H9 (cell line): ENCODE data around the gene KANSL3. TPM values are rescaled to one million over a fixed set of nuclear protein-coding genes. Genes with fewer than 3 reads are reported as not detected.

ENCODE experiments used
- DNase-seq: peaks from one replicate; pipeline ENCODE4 v3.0.0-alpha.2; 2017
- H2AFZ ChIP-seq: one replicate; pipeline ENCODE4 v1.6.1; 2013; ENCODE audit warnings: mild to moderate bottlenecking, low read length, control low read depth, moderate library complexity
- H2AK5ac ChIP-seq: 2 replicates; pipeline ENCODE4 v1.6.1; 2013; ENCODE audit warnings: low read length, control low read depth, mixed read lengths; ENCODE audit not compliant: insufficient read length
- H2BK120ac ChIP-seq: one replicate; pipeline ENCODE4 v1.6.1; 2013; ENCODE audit warnings: low read depth, mild to moderate bottlenecking, low read length, control low read depth, inconsistent platforms; ENCODE audit not compliant: poor library complexity, severe bottlenecking
- H2BK12ac ChIP-seq: 2 replicates; pipeline ENCODE4 v1.6.1; 2013; ENCODE audit warnings: low read length, control low read depth, mixed read lengths, low read depth; ENCODE audit not compliant: insufficient read length
- H2BK15ac ChIP-seq: 2 replicates; pipeline ENCODE4 v1.6.1; 2013; ENCODE audit warnings: low read depth, low read length, control low read depth
- H2BK20ac ChIP-seq: one replicate; pipeline ENCODE4 v1.6.1; 2013; ENCODE audit warnings: low read depth, mild to moderate bottlenecking, low read length, control low read depth, inconsistent platforms; ENCODE audit not compliant: poor library complexity, severe bottlenecking
- H2BK5ac ChIP-seq: 2 replicates; pipeline ENCODE4 v1.6.1; 2013; ENCODE audit warnings: low read length, control low read depth, mixed read lengths; ENCODE audit not compliant: insufficient read length
- H3K14ac ChIP-seq: 2 replicates; pipeline ENCODE4 v1.6.1; 2013; ENCODE audit warnings: low read length, control low read depth; ENCODE audit not compliant: insufficient read depth
- H3K18ac ChIP-seq: 2 replicates; pipeline ENCODE4 v1.6.1; 2013; ENCODE audit warnings: low read depth, mild to moderate bottlenecking, mixed read lengths, low read length, control low read depth; ENCODE audit not compliant: insufficient read length
- H3K23ac ChIP-seq: 2 replicates; pipeline ENCODE4 v1.6.1; 2013; ENCODE audit warnings: low read length, control low read depth, mixed read lengths, low read depth; ENCODE audit not compliant: insufficient read length
- H3K23me2 ChIP-seq: 2 replicates; pipeline ENCODE4 v1.6.1; 2013; ENCODE audit warnings: low read depth, mild to moderate bottlenecking, mixed read lengths, low read length, control low read depth; ENCODE audit not compliant: insufficient read length, poor library complexity, severe bottlenecking
- H3K27ac ChIP-seq: 2 replicates; pipeline ENCODE4 v1.5.1; 2013; ENCODE audit warnings: low read length, control low read depth, mixed read lengths, low read depth; ENCODE audit not compliant: insufficient read length
- H3K27me3 ChIP-seq: 2 replicates; pipeline ENCODE4 v1.6.1; 2013; ENCODE audit warnings: low read length, control low read depth, inconsistent platforms; ENCODE audit not compliant: insufficient read depth
- H3K4ac ChIP-seq: 2 replicates; pipeline ENCODE4 v1.6.1; 2013; ENCODE audit warnings: low read depth, mild to moderate bottlenecking, control low read depth, inconsistent platforms, low read length, moderate library complexity
- H3K4me1 ChIP-seq: 2 replicates; pipeline ENCODE4 v1.6.1; 2013; ENCODE audit warnings: low read length, control low read depth, inconsistent platforms; ENCODE audit not compliant: insufficient read depth
- H3K4me2 ChIP-seq: 2 replicates; pipeline ENCODE4 v1.6.1; 2013; ENCODE audit warnings: low read length, control low read depth, mixed read lengths; ENCODE audit not compliant: insufficient read length, insufficient read depth
- H3K56ac ChIP-seq: 2 replicates; pipeline ENCODE4 v1.6.1; 2013; ENCODE audit warnings: low read depth, mild to moderate bottlenecking, mixed read lengths, low read length, control low read depth; ENCODE audit not compliant: insufficient read length
- H3K79me1 ChIP-seq: 2 replicates; pipeline ENCODE4 v1.6.1; 2013; ENCODE audit warnings: low read depth, mild to moderate bottlenecking, moderate library complexity, low read length, control low read depth, inconsistent platforms; ENCODE audit not compliant: insufficient read depth, poor library complexity, severe bottlenecking
- H3K79me2 ChIP-seq: 2 replicates; pipeline ENCODE4 v1.6.1; 2013; ENCODE audit warnings: low read length, control low read depth, inconsistent platforms; ENCODE audit not compliant: insufficient read depth
- H3K9ac ChIP-seq: 2 replicates; pipeline ENCODE4 v1.6.1; 2013; ENCODE audit warnings: low read length, control low read depth, mixed read lengths; ENCODE audit not compliant: insufficient read length; ENCODE audit errors: extremely low read depth
- H3K9me3 ChIP-seq: one replicate; pipeline ENCODE4 v1.6.1; 2013; ENCODE audit warnings: low read depth, low read length, inconsistent platforms; ENCODE audit not compliant: control insufficient read depth
- H3T11ph ChIP-seq: one replicate; pipeline ENCODE4 v1.6.1; 2013; ENCODE audit warnings: mild to moderate bottlenecking, low read length, control low read depth, inconsistent platforms
- H4K20me1 ChIP-seq: one replicate; pipeline ENCODE4 v1.6.1; 2013; ENCODE audit not compliant: control insufficient read depth, insufficient read length, insufficient read depth
- H4K5ac ChIP-seq: 2 replicates; pipeline ENCODE4 v1.6.1; 2013; ENCODE audit warnings: low read depth, mild to moderate bottlenecking, mixed read lengths, low read length, control low read depth; ENCODE audit not compliant: insufficient read length
- H4K8ac ChIP-seq: replicated peaks from 2 replicates; pipeline ENCODE4 v1.6.1; 2013; ENCODE audit warnings: low read length, control low read depth, mixed read lengths, low read depth; ENCODE audit not compliant: insufficient read length
- H4K91ac ChIP-seq: 2 replicates; pipeline ENCODE4 v1.6.1; 2013; ENCODE audit warnings: low read depth, mild to moderate bottlenecking, moderate library complexity, mixed read lengths, low read length, control low read depth; ENCODE audit not compliant: insufficient read length
- H3K27ac Mint-ChIP-seq, 3 experiments: 2 replicates in 2 of 3; 3 replicates in 1 of 3; pipeline ENCODE4 v1.8.0; 2020 to 2021; ENCODE audit warnings: mixed read lengths in 3 of 3, mild to moderate bottlenecking in 1 of 3, moderate library complexity in 1 of 3
- H3K27me3 Mint-ChIP-seq: 2 replicates; pipeline ENCODE4 v1.8.0; 2021; ENCODE audit warnings: low read depth, mild to moderate bottlenecking, moderate library complexity, mixed read lengths
- H3K36me3 Mint-ChIP-seq, 3 experiments: 2 replicates in 2 of 3; 3 replicates in 1 of 3; pipeline ENCODE4 v1.8.0; 2020 to 2021; ENCODE audit warnings: low read depth in 3 of 3, mixed read lengths in 3 of 3; ENCODE audit not compliant: insufficient read depth in 1 of 3
- H3K4me1 Mint-ChIP-seq, 2 experiments: 2 replicates each; pipeline ENCODE4 v1.8.0; 2020; ENCODE audit warnings: mixed read lengths in 2 of 2
- H3K4me3 Mint-ChIP-seq, 2 experiments: 2 replicates in 1 of 2; 3 replicates in 1 of 2; pipeline ENCODE4 v1.8.0; 2020 to 2021; ENCODE audit warnings: mild to moderate bottlenecking in 2 of 2, mixed read lengths in 2 of 2, moderate library complexity in 1 of 2
- H3K9me3 Mint-ChIP-seq, 2 experiments: 2 replicates in 1 of 2; 3 replicates in 1 of 2; pipeline ENCODE4 v1.8.0; 2020; ENCODE audit warnings: mild to moderate bottlenecking in 2 of 2, mixed read lengths in 2 of 2, moderate library complexity in 1 of 2
- CTCF ChIP-seq: fragments of 200-600 bp; sonication (generic); conservative IDR thresholded peaks from 3 replicates; pipeline ENCODE4 v1.8.0; 2021; ENCODE audit warnings: antibody characterized with exemption, mild to moderate bottlenecking
- WGBS: extraction: QIAGEN DNeasy Blood & Tissue Kit; methylation state at CpG from one replicate; pipeline ENCODE4 v1.1.7; 2013; ENCODE audit warnings: missing lambda C conversion rate, low lambda C conversion rate, mixed read lengths; ENCODE audit not compliant: insufficient read length; ENCODE audit errors: extremely low coverage; 5-methylcytosine and 5-hydroxymethylcytosine counted together
- total RNA-seq: library from RNA; stranded (reverse); gene quantifications from 2 replicates; pipeline ENCODE4 v1.2.1, GENCODE V29; 2021

KANSL3 gene
- total RNA-seq, 1 experiment from 2014 or later: 35.7 TPM

- H3K27me3 ChIP-seq: no peaks in the 10 kb centered on the region
- WGBS: no CpG with 5 or more reads among the region's 3 CpGs
- H4K91ac ChIP-seq: no peak overlapping the region
- H3K9ac ChIP-seq: no peak overlapping the region
- H3K4me2 ChIP-seq: no peak overlapping the region
- H2AFZ ChIP-seq: no peak overlapping the region
- Mint-ChIP-seq H3K27me3 (no peaks in the 10 kb centered on the region), H3K27ac (no peak overlapping the region), H3K9me3 (no peaks in the 10 kb centered on the region), H3K4me3 (no peak overlapping the region), H3K36me3 (peaks cover 21 to 41% (median 40%) of the 10 kb centered on the region in 3 experiments), H3K4me1 (peaks cover 8 to 11% of the 10 kb centered on the region in 2 experiments)
- H2BK15ac ChIP-seq: no peak overlapping the region
- H3K79me2 ChIP-seq: 0 out of 2 replicates have a peak, but pooled peaks cover 1% of the 10 kb centered on the region
- TF ChIP-seq CTCF: no peak
- H2BK12ac ChIP-seq: no peak overlapping the region
- no peak overlapping the region for H2BK20ac ChIP-seq
- H4K5ac ChIP-seq: no peak overlapping the region
- no peaks in the 10 kb centered on the region for H3K9me3 ChIP-seq
- H2BK5ac ChIP-seq: no peak overlapping the region
- H3K23ac ChIP-seq: no peak overlapping the region
- H3K23me2 ChIP-seq: no peaks in the 10 kb centered on the region
- no peak for DNase-seq
- no peak overlapping the region for H3T11ph ChIP-seq
- H3K56ac ChIP-seq: no peak overlapping the region
- H4K20me1 ChIP-seq: peaks cover 2% of the 10 kb centered on the region
- H3K18ac ChIP-seq: no peak overlapping the region
- H3K14ac ChIP-seq: no peak overlapping the region
- H3K4me1 ChIP-seq: no peaks in the 10 kb centered on the region
- H3K79me1 ChIP-seq: no peaks in the 10 kb centered on the region
- no peak overlapping the region for H3K4ac ChIP-seq
- H2AK5ac ChIP-seq: no peak overlapping the region
- H3K27ac ChIP-seq: no peak overlapping the region
- H2BK120ac ChIP-seq: no peak overlapping the region
- H4K8ac ChIP-seq: no peak overlapping the region
These were observed 46.6 kb downstream of the KANSL3 start for GRCh38 chr2:96591494-96591893.
